HCT116 (cell line): ENCODE results near the gene ZNRF2. TPM values are rescaled to one million over a fixed set of nuclear protein-coding genes. Genes with fewer than 3 reads are reported as not detected.

Experiments used
- ATAC-seq: fragments of 200-7000 bp; cut with Tn5 transposase; 2 replicates; pipeline ENCODE4 v1.9.1; 2020; ENCODE audit warnings: mild to moderate bottlenecking, moderate library complexity
- BruUV-seq: library from RNA; stranded (reverse); fragments of 400-500 nt; replicated peaks from 2 replicates; lab custom pipeline; 2021; lab: Mats Ljungman, UMichigan
- CTCF ChIA-PET: fragments of 300-600 bp; sonication (Branson Sonifier 250); formaldehyde crosslinking; loops from one replicate; lab custom pipeline; 2021; ENCODE audit warnings: antibody characterized with exemption; lab: Charles Lee
- POLR2A ChIA-PET: fragments of 300-600, 350-600 bp; sonication (Branson Sonifier 250); formaldehyde crosslinking; loops from one replicate; lab custom pipeline; 2021; ENCODE audit warnings: antibody characterized with exemption; lab: Charles Lee
- RAD21 ChIA-PET, 2 experiments: fragments of 300-600 bp; sonication (Branson Sonifier 250); formaldehyde crosslinking; loops; one replicate each; lab custom pipeline; 2023; ENCODE audit warnings: low total read pairs in 2 of 2; ENCODE audit not compliant: uncharacterized antibody in 2 of 2, unreplicated experiment in 2 of 2, low non-redundant PET in 1 of 2; lab: Charles Lee
- DNase-seq: peaks from one replicate; pipeline ENCODE4 v3.0.0-alpha.2; 2010; ENCODE audit warnings: low read depth, low spot score
- H2AFZ ChIP-seq: fragments of 200-600 bp; shearing (Covaris generic), sonication (generic); 2 replicates; pipeline ENCODE4 v1.6.1; 2017; ENCODE audit warnings: low read depth, mixed run types, mixed read lengths, antibody characterized with exemption, low read length; ENCODE audit not compliant: poor library complexity, severe bottlenecking
- H3K27ac ChIP-seq: 2 replicates; pipeline ENCODE4 v1.5.1; 2012; ENCODE audit warnings: low read depth, low read length
- H3K27me3 ChIP-seq: fragments of 200-600 bp; sonication (generic); 2 replicates; pipeline ENCODE4 v1.6.1; 2016; ENCODE audit warnings: mixed run types, low read length, mixed read lengths; ENCODE audit not compliant: insufficient read depth
- H3K36me3 ChIP-seq, 2 experiments: fragments of 200-500 bp in 1 of 2; fragments of 200-600 bp in 1 of 2; sonication (Bioruptor generic) in 1 of 2; sonication (generic) in 1 of 2; 2 replicates each; pipeline versions ENCODE4 v1.5.1 to v1.6.1; 2014 to 2016; ENCODE audit warnings: low read length in 2 of 2, inconsistent platforms in 1 of 2, mixed read lengths in 1 of 2, mixed run types in 1 of 2; ENCODE audit not compliant: insufficient read depth in 2 of 2, control insufficient read depth in 1 of 2
- H3K4me1 ChIP-seq, 2 experiments: fragments of 200-600 bp in 1 of 2; sonication (generic) in 1 of 2; 2 replicates each; pipeline versions ENCODE4 v1.5.1 to v1.6.1; 2012 to 2017; ENCODE audit warnings: low read length in 2 of 2, inconsistent platforms in 1 of 2, mild to moderate bottlenecking in 1 of 2, mixed read lengths in 1 of 2, mixed run types in 1 of 2, moderate library complexity in 1 of 2; ENCODE audit not compliant: insufficient read depth in 2 of 2, control insufficient read depth in 1 of 2
- H3K4me2 ChIP-seq: fragments of 200-600 bp; sonication (generic); 2 replicates; pipeline ENCODE4 v1.6.1; 2017; ENCODE audit warnings: mixed run types, low read length, mixed read lengths
- H3K4me3 ChIP-seq, 2 experiments: fragments of 200-600 bp in 1 of 2; sonication (generic) in 1 of 2; replicated peaks in 1 of 2; 2 replicates each; pipeline ENCODE4 v1.5.1; 2011 to 2016; ENCODE audit warnings: low read length in 2 of 2, control low read depth in 1 of 2, low read depth in 1 of 2, mild to moderate bottlenecking in 1 of 2, mixed read lengths in 1 of 2, mixed run types in 1 of 2
- H3K79me2 ChIP-seq: fragments of 200-600 bp; sonication (generic); 2 replicates; pipeline ENCODE4 v1.6.1; 2017; ENCODE audit warnings: mild to moderate bottlenecking, mixed run types, low read length, moderate library complexity, mixed read lengths; ENCODE audit not compliant: insufficient read depth
- H3K9ac ChIP-seq: fragments of 200-600 bp; sonication (generic); 2 replicates; pipeline ENCODE4 v1.6.1; 2016; ENCODE audit warnings: low read length, mixed read lengths
- H3K9me2 ChIP-seq: fragments of 200-600 bp; sonication (generic), shearing (Covaris generic); 2 replicates; pipeline ENCODE4 v1.6.1; 2017; ENCODE audit warnings: mixed run types, mild to moderate bottlenecking, moderate library complexity; ENCODE audit not compliant: insufficient read depth
- H3K9me3 ChIP-seq, 2 experiments: fragments of 200-500 bp in 1 of 2; fragments of 200-600 bp in 1 of 2; sonication (Bioruptor generic) in 1 of 2; sonication (generic) in 1 of 2; 2 replicates each; pipeline ENCODE4 v1.6.1; 2014 to 2017; ENCODE audit warnings: low read length in 2 of 2, mixed read lengths in 2 of 2, inconsistent platforms in 1 of 2, low read depth in 1 of 2, mild to moderate bottlenecking in 1 of 2, mixed run types in 1 of 2, moderate library complexity in 1 of 2; ENCODE audit not compliant: control insufficient read depth in 1 of 2, insufficient read depth in 1 of 2
- H4K20me1 ChIP-seq: fragments of 200-600 bp; sonication (generic), shearing (Covaris generic); 2 replicates; pipeline ENCODE4 v1.6.1; 2017; ENCODE audit warnings: mixed run types, mild to moderate bottlenecking, moderate library complexity; ENCODE audit not compliant: insufficient read depth
- EZH2 ChIP-seq: fragments of 200-600 bp; sonication (generic); IDR thresholded peaks from 2 replicates; pipeline ENCODE4 v1.6.1; 2017; ENCODE audit warnings: antibody characterized with exemption, mixed run types
- RAD21 ChIP-seq: IDR thresholded peaks from 2 replicates; pipeline ENCODE4 v1.6.1; 2012; ENCODE audit warnings: low read depth, mild to moderate bottlenecking
- REST ChIP-seq: IDR thresholded peaks from 2 replicates; pipeline ENCODE4 v1.6.1; 2012; ENCODE audit warnings: low read depth
- ZBTB33 ChIP-seq: IDR thresholded peaks from 2 replicates; pipeline ENCODE4 v1.6.1; 2011; ENCODE audit warnings: mild to moderate bottlenecking, low read length, moderate library complexity; ENCODE audit not compliant: insufficient replicate concordance; ENCODE audit errors: extremely low read depth
- intact Hi-C: fragments of 100-400 bp; cut with micrococcal nuclease; formaldehyde crosslinking; loops from 2 replicates; pipeline ENCODE4 v1.10.0; 2022
- total RNA-seq: library from RNA; stranded (reverse); gene quantifications from one replicate; pipeline ENCODE4 v1.2.1, GENCODE V29; 2021; ENCODE audit not compliant: unreplicated experiment

ZNRF2 gene
- total RNA-seq, 1 experiment from 2014 or later, result 10.2 TPM

GRCh38 chr7:30328381-30328780, 44.0 kb downstream of the ZNRF2 start:
- no peak for DNase-seq
- RAD21 ChIA-PET, result no interaction called here
- ATAC-seq, result no peak
- TF ChIP-seq ZBTB33 (no peak), REST (no peak), RAD21 (no peak), EZH2 (no peak)
- no peaks in the 10 kb centered on the region for H3K9me2 ChIP-seq
- H3K36me3 ChIP-seq, result no peaks in the 10 kb centered on the region
- H4K20me1 ChIP-seq, result no peaks in the 10 kb centered on the region
- no peak overlapping the region for H3K27ac ChIP-seq
- CTCF ChIA-PET, result no interaction called here
- POLR2A ChIA-PET, result no interaction called here
- no peaks in the 10 kb centered on the region for H3K9me3 ChIP-seq
- intact Hi-C loops, result no loop called here
- no peak overlapping the region for H3K9ac ChIP-seq
- 0 out of 2 replicates have a peak, but pooled peaks cover 11% of the 10 kb centered on the region for H3K79me2 ChIP-seq
- no peak overlapping the region for H3K4me2 ChIP-seq
- no TSS peak for BruUV-seq
- 0 out of 4 replicates have a peak, but pooled peaks cover 0 to 3% of the 10 kb centered on the region in 2 experiments for H3K4me1 ChIP-seq
- H3K4me3 ChIP-seq, result no peak overlapping the region
- no peaks in the 10 kb centered on the region for H3K27me3 ChIP-seq
- no peak overlapping the region for H2AFZ ChIP-seq
